Type B pancreatic cell (in vitro differentiated cells): ENCODE data around the gene SGK1. TPM values are rescaled to one million over a fixed set of nuclear protein-coding genes. Genes with fewer than 3 reads are reported as not detected.

ENCODE experiments used
- DNase-seq: peaks from one replicate; pipeline ENCODE4 v3.0.0; 2021; ENCODE audit warnings: mixed read lengths; ENCODE audit not compliant: unreplicated experiment; ENCODE audit errors: extremely low spot score
- H3K27ac Mint-ChIP-seq: 2 replicates; pipeline ENCODE4 v1.8.0; 2021; ENCODE audit warnings: mild to moderate bottlenecking, mixed read lengths
- H3K27me3 Mint-ChIP-seq: 2 replicates; pipeline ENCODE4 v1.8.0; 2021; ENCODE audit warnings: mixed read lengths
- H3K36me3 Mint-ChIP-seq: 2 replicates; pipeline ENCODE4 v1.8.0; 2021; ENCODE audit warnings: mixed read lengths
- H3K4me1 Mint-ChIP-seq: one replicate; pipeline ENCODE4 v1.8.0; 2021; ENCODE audit warnings: mixed read lengths; ENCODE audit not compliant: unreplicated experiment
- H3K4me3 Mint-ChIP-seq: 2 replicates; pipeline ENCODE4 v1.8.0; 2021; ENCODE audit warnings: mild to moderate bottlenecking, mixed read lengths
- H3K9me3 Mint-ChIP-seq: 2 replicates; pipeline ENCODE4 v1.8.0; 2021; ENCODE audit warnings: mixed read lengths
- total RNA-seq: library from RNA; stranded (reverse); gene quantifications from 2 replicates; pipeline ENCODE4 v1.2.1, GENCODE V29; 2021; ENCODE audit warnings: low replicate concordance
- TF ChIP-seq, protein P1 (sequence below): fragments of 200-600 bp; sonication (generic); conservative IDR thresholded peaks from 2 replicates; pipeline ENCODE4 v1.5.0; 2021; ENCODE audit warnings: antibody characterized with exemption, mild to moderate bottlenecking

The SGK1 gene
- total RNA-seq, 1 donor from 2014 or later = 52.6 TPM

GRCh38 chr6:134318974-134319281 is 1.0 kb upstream of the SGK1 start:
- TF ChIP-seq, protein P1, sequence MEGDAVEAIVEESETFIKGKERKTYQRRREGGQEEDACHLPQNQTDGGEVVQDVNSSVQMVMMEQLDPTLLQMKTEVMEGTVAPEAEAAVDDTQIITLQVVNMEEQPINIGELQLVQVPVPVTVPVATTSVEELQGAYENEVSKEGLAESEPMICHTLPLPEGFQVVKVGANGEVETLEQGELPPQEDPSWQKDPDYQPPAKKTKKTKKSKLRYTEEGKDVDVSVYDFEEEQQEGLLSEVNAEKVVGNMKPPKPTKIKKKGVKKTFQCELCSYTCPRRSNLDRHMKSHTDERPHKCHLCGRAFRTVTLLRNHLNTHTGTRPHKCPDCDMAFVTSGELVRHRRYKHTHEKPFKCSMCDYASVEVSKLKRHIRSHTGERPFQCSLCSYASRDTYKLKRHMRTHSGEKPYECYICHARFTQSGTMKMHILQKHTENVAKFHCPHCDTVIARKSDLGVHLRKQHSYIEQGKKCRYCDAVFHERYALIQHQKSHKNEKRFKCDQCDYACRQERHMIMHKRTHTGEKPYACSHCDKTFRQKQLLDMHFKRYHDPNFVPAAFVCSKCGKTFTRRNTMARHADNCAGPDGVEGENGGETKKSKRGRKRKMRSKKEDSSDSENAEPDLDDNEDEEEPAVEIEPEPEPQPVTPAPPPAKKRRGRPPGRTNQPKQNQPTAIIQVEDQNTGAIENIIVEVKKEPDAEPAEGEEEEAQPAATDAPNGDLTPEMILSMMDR = no peak
- no peak overlapping the region for H3K4me3 Mint-ChIP-seq
- H3K4me1 Mint-ChIP-seq = peaks cover 12% of the 10 kb centered on the region

DNA sequence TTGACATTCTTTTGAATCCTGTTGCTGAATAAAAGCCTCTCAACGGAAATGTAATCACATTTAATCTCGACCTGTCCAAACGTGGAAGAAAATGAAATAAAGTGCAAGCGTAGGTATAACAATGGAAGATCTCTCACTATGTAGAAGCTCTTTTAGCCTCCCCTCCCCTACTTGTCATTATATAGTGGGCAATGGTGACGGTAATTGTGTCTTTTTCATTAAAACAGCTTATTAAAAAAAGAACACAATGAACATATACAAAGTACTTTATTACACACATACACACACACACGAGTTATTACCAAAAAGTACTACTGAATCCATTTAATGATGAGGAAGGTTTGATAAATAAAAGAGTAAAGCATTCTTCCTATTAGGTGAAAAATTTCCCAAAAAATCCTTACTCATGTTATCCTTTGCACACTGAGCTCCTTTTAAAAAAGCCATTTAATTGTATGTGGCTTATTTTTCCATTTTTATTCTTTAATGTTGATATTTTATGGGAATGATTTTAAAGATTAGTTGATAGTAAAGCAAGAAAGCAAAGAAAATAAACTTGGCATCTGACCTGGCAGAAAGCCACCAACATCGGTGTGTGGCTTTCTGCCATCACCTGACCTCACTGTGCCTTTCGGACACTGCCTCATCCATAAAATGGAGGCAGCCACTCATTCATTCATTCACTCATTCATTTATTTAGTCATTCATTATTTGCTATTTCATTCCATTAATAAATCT is 493 bp upstream of the SGK1 start:
- Mint-ChIP-seq H3K4me3 (peak overlapping the region; percentile 84), H3K27ac (no peak overlapping the region), H3K4me1 (peaks cover 12% of the 10 kb centered on the region), H3K9me3 (no peaks in the 10 kb centered on the region), H3K36me3 (no peaks in the 10 kb centered on the region), H3K27me3 (peaks cover 64% of the 10 kb centered on the region)
- TF ChIP-seq, protein P1 = no peak
- no peak for DNase-seq

More at GRCh38 chr6:134318974-134319281, 1.0 kb upstream of the SGK1 start:
- no peak overlapping the region for H3K27ac Mint-ChIP-seq
- peaks cover 62% of the 10 kb centered on the region for H3K27me3 Mint-ChIP-seq
- no peaks in the 10 kb centered on the region for H3K9me3 Mint-ChIP-seq
- DNase-seq = no peak
- H3K36me3 Mint-ChIP-seq = no peaks in the 10 kb centered on the region

DNA sequence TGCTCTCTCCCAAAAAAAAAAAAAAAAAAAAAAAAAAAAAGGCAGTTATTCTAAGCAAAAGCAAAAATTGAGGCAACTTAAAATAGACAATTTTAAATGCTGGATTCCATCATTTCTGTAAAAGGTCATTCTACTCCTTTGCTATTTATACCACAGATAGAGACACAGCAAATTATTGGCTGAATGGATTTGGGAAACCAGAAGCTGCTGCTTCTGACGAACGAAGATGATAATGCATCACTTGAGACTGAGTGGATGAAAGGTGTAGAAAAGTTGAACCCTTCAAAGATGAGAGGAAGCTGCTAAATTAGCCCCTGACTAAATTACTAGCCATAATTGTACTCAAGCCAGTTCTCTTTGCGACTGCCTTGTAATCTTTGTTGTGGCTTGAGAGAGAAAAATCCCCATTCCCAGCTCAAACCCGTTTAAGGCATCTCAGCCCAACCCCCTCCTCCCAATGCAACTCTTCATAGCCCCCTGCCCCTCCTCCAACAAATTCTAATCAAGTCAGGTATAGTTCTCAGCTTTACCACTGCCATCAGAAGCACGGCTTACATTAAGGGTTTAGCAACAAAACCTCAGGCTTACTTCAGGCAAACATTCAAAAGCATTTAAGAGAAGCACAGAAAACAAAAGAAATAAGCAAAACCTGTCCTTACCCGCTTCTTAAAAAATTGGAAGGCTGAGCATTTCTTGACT is 1.0 kb downstream of the SGK1 start:
- H3K27ac Mint-ChIP-seq = no peak overlapping the region
- TF ChIP-seq, protein P1 = no peak
- no peaks in the 10 kb centered on the region for H3K9me3 Mint-ChIP-seq
- peaks cover 74% of the 10 kb centered on the region for H3K27me3 Mint-ChIP-seq
- peaks cover 12% of the 10 kb centered on the region for H3K4me1 Mint-ChIP-seq
- no peak for DNase-seq
- H3K36me3 Mint-ChIP-seq = no peaks in the 10 kb centered on the region
- H3K4me3 Mint-ChIP-seq = peak overlapping the region; percentile 84

- H3K4me1 Mint-ChIP-seq = peaks cover 12% of the 10 kb centered on the region
- peaks cover 80% of the 10 kb centered on the region for H3K27me3 Mint-ChIP-seq
- H3K36me3 Mint-ChIP-seq = no peaks in the 10 kb centered on the region
- H3K9me3 Mint-ChIP-seq = no peaks in the 10 kb centered on the region
- TF ChIP-seq, protein P1 = no peak
- no peak overlapping the region for H3K27ac Mint-ChIP-seq
- no peak overlapping the region for H3K4me3 Mint-ChIP-seq
- DNase-seq = no peak
Observed at GRCh38 chr6:134315974-134316441, 1.9 kb downstream of the SGK1 start.

GRCh38 chr6:134315189-134315588 is 2.7 kb downstream of the SGK1 start:
- Mint-ChIP-seq H3K9me3 (no peaks in the 10 kb centered on the region), H3K4me1 (peaks cover 12% of the 10 kb centered on the region), H3K4me3 (no peak overlapping the region), H3K27ac (no peak overlapping the region), H3K36me3 (no peaks in the 10 kb centered on the region), H3K27me3 (peaks cover 86% of the 10 kb centered on the region)
- TF ChIP-seq, protein P1 = no peak
- DNase-seq = peak; percentile 11
